Esophagus mucosa (tissue), 1 donor: ENCODE results near the gene ELAVL1. TPM values are rescaled to one million over a fixed set of nuclear protein-coding genes. Genes with fewer than 3 reads are reported as not detected.
A peak's percentile ranks its signal among the peaks of the same experiment; 100 is the strongest.

ENCODE experiments used
- ATAC-seq: fragments of 200-7000 bp; cut with Tn5 transposase; one replicate; pipeline ENCODE4 v1.9.1; 2020
- total RNA-seq: library from RNA; stranded (reverse); gene quantifications from one replicate; pipeline ENCODE4 v1.2.4, GENCODE V29; 2023
- donor health status: DM: yes; HTN: yes; CAD: no.

Gene ELAVL1
- total RNA-seq, 1 donor from 2014 or later = 48.7 TPM

DNA sequence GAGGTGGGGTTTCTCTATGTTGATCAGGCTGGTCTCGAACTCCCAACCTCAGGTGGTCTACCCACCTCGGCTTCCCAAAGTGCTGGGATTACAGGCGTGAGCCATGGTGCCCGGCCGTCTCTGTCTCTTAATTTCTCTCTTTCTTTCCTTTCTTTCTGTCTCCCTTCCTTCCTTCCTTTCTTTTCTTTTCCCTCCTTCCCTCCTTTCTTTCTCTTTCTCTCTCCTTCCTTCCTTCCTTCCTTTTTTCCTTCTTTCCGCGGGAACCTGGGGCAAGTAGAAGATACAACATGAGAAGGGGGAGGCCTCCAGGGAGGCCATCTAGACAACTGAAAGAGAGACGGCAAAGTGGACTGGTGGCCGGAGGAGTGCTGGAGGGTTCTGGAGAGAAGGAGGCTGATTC lies 15.2 kb upstream of the ELAVL1 start:
- ATAC-seq = no peak

DNA sequence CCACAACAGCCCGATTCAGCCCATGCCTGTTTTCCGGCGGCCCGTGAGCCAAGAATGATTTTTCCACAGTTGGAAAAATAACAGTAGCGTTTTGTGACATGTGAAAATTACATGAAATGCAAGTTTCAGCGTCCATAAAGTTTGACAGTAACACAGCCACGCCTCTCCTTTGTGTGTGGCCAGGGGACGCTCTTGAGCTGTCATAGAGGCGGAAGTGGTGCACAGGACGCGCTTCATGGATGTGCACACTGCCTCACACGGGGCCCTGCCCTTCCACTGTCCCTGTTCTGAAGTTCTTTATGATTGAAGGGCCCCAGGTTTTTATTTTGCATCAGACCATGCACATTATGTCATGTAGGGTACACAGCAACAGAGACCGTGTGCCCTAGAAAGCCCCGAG lies 12.4 kb upstream of the ELAVL1 start:
- ATAC-seq = peak; percentile 48

DNA sequence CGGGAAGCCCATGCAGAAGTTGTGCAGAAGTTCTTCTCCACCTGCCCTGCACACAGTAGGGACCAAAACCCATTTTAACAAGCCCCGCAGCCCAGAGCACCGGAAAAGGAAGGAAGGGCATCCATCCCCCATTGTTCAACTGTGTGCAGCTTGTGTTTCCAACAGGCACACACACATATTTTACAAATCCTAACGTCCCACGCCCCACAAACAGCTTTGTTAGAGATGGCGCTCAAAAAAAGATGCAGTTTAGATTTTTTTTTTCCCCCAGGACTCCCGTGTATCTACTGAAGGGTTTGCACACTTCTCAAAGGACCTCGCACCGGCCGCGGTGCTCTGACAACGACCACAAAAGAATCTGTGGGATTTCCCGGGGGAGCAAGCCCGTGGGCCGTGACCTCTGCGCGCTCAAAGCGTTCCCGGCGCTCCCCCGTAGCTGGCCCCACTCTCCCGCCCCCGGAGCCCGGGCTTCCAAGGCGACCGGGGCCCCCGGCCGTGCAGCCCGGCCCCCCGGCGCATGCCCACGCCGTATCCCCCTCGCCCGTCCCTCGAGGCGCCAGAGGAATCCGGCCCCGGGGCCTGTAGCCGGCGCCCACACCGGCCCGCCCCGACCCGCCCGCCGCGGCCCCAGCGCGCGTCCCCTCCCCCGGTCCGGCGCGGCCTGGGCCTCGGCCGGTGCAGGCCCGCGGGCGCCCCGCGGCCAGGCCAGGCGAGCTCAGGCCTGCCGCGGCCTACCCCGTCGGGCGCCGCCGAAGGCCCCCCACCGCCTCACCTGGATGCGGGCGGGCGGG lies 523 bp downstream of the ELAVL1 start:
- ATAC-seq = peak; percentile 9

DNA sequence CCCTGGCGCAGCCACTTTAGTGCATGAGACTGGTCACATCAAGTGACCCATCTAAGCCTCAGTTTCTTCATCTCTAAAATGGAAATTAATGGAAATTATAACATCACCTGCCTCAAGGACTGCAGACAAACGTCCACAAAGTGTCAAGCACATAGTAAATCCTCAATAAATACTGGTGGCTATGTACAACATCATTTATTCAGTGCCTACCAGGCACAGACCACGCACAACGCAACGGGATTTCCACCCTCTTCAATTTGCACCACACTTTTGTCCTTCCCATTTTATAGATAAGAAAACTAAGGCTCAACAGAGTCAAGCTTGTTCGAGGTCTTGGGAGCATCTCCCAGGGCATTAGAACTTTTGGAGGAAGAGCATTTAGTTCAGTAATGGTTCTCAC lies 1.4 kb downstream of the ELAVL1 start:
- no peak for ATAC-seq

DNA sequence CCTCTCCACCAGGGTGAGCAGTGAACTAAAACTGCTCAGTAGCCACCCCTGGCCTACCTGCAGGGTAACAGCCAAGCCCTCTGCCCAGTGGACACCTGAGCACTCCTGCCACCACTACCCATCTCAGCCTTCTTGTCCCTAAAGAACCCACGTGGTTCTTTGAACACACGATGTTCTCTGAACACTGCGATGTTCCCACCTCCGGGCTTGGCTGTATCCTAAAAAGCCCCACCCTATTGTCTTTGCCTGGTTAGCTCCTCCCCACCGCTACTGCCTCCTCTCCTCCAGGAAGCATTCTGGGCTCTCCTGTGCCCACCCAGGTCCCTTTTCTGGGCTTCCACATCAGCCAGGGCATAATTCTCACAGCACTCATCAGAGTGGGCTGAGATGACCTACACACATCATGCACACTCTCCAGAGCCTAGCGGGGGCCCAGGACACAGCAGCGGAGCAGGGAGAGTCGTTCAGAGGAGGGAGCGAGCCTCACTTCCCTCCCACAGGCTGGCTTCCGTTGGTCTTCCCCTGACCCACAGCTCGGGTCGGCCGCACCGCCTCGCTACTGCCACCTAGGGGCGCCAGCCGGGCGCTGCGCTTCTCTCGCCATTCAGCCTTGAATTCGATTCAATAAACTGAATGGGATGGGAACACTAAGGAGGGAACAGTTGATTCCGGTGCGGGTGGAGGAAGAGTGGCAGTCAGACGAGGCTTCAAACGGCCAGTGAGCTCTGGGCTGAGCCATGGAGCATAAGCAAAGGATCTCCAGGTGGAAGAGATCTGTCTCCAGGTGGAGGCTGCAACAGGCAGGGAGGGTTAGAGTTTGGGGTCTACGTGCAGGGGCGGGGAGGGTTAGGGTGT lies 3.2 kb downstream of the ELAVL1 start:
- peak; percentile 65 for ATAC-seq

DNA sequence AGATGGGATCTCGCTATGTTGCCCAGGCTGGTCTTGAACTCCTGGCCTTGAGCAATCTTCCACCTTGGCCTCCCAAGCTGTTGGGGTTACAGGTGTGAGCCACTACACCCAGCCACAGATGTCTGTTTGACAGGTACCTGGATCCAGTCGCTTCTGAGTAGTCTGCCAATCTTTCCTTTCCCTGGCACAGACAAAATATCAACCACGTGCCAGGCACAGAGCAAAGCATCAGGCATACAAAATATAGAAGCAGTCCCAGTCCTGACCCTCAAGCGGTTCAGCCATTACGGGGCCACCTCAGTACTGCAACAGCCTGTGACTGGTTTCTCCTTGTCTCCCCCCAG lies 3.8 kb downstream of the ELAVL1 start:
- no peak for ATAC-seq

DNA sequence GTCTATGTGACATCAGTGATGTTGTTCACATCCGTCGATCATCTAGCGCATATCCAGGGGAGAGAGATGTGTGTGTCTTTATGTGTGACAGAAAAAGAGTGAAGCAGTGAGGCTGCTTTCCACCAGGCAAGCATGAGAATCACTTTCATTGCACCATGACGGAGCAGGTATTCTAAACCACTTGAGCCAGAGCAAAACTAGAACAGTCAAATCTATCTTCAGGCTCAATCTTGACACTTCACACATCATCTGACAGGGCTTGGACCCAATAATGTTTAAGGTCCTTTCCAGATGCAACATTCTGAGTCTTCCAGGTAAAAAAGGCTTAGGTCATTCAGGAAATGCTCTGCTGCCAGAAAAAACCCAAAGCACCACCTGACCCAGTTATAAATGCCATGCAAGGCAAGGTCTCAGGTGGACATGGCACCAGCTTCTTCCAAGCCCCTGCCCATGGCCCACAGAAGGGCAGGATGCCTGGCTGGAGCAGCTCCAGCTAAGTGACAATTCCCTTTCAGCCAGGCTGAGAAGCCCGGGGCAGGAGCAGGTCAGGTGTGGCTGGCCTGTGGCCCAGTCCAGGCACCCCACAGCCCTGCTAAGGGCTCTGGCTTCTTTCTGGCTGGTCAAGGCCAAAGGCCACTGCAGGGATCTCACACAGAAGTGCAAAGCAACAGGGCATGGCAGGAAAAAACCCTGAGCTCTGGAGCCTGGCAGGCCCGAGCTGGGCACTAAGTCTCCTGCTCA lies 5.0 kb downstream of the ELAVL1 start:
- no peak for ATAC-seq

DNA sequence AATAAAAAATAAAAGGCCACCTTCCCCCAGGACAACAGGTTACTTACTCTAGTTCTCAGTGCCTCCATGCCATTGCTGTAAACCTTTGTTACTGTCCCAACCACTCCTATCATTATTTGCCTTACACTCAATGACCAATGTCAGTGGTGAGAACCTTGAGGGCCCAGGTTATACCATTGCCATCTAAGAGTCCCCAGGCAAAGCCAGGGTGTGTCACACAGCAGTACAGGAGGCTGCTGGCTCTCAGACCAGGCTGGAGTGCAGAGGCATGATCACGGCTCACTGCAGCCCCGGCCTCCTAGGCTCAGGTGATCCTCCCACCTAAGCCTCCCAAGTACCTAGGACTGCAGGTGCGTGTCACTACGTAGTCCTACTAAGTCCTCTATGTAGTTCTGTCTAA lies 6.1 kb downstream of the ELAVL1 start:
- ATAC-seq = no peak

DNA sequence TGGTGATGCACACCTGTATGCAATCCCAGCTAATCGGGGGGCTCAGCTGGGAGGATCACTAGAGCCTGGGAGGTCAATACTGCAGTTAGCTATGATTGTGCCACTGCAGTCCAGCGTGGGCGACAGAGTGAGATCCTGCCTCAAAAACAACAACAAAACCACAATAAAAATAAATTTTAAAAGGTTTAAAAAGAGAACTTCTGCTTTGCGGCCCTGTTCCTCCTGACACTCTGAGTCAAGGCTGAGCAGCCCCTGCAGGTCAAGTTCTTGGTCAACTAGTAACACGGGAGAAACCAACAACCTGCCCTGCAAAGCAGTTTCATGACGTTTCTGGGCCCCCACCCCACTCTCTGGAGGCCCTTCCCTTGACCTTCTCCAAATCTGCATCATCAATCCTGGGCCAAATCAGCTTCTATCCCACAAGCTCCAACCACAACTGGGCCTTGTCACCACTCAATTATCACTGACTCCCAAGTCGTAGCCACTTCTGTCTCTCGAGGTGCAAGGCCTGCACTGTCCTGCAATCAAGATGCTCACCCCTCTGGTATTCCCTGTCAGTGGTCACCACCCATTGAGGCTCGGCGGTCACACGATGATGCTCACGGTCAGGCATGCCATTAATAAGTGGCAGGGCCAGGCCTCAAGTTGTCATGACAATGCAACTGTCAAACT lies 7.5 kb downstream of the ELAVL1 start:
- ATAC-seq = no peak

DNA sequence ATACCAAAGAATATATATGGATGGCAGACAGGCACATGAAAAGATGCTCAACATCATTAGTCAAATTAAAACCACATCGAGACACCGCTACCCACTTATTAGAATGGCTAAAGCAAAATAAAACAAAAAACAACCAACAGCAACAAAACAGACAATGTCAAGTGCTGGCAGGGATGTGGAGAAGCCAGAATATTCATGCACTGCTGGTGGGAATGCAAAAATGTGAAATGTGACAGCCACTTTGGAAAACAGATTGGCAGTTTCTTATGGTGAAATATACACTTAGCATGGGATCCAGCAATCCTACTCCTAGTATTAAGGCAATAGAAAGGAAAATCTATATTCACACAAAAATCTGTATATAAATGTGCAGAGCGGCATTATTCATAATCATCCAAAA lies 8.6 kb downstream of the ELAVL1 start:
- ATAC-seq = no peak

DNA sequence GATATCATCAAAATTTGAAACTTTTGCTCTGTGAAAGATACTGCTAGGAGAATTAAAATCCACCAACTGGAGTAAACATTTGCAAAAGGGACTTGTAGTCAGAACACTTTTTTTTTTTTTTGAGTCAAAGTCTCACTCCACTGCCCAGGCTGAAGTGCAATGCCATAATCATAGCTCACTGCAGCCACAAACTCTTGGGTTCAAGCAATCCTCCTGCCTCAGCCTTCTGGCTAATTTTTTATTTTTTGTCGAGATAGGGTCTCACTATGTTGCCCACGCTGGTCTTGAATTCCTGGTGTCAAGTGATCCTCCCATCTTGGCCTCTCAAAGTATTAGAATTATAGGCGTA lies 9.7 kb downstream of the ELAVL1 start:
- ATAC-seq = no peak

DNA sequence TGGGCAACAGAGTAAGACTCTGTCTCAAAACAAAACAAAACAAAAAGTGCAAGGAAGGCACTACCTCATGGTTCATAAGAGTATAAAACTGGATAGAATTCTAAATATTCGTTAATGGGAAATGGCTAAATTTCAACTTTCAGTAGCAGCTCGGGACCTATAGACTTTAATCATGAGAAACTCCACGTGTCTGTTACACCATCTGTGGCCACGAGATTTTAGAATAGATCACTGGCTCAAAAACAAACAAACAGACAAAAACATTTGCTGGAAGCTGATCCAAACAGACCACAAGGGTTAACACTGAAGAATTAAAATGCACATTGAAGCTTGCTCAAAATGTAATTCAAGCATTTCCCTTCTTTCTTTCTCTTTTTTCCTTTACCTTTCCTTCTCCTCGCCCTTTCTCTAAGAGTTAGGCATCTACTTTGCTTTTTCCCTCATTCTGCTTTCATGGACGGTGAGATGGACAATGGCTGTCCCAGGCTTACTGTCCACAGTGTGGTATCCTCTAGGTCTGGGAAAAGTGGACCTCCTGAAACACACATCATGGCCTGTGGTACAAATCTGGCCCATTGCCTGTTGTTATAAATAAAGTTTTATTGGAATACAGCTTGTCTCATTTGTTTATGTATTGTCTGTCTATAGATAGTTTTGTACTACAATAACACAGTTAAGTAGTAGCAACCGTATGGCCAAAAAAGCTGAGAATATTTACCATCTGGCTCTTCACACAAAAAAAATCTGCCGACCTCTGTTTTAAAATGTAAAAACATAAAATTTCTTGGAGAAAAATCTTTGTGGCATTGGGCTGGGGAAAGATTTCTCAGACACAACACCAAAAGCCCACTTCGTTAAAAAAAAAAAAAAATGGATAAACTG lies 10.3 kb downstream of the ELAVL1 start:
- no peak for ATAC-seq

DNA sequence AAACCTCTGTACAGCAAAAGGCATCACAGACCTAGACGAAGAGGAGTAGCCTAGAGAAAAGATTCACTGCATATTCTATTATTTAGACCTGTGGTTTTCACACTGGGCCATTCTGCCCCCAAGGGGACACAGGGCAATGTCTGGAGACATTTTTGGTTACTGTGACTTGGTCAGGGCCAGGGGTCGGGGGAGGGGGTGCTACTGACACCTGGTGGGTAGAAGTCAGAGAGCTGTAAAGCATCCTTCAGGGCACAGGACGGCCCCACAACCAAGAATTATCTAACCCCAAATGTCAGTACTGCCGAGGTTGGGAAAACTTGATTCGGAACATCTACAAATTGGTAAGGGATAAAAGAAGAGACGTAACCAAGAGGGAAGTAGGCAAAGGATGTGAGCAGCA lies 11.3 kb downstream of the ELAVL1 start:
- ATAC-seq = no peak

DNA sequence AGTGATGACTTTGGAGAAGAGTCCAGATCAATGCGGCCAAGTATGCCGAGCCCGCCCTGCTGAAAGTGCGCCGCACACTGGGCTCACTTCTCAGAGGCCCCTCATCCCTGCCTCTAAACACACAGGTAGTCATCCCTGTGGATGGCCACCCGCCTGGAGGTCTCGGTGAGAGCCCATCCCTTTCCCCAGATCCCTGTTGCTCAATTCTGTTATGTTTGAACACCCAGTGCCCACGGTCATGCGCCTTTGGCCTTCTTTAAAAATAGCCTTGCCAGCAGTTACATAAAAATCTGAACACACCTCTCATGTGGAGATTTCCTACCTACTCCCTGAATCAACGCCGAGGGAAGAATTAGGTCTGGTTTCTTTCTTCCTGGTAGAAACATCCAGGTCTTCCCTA lies 11.9 kb downstream of the ELAVL1 start:
- no peak for ATAC-seq

DNA sequence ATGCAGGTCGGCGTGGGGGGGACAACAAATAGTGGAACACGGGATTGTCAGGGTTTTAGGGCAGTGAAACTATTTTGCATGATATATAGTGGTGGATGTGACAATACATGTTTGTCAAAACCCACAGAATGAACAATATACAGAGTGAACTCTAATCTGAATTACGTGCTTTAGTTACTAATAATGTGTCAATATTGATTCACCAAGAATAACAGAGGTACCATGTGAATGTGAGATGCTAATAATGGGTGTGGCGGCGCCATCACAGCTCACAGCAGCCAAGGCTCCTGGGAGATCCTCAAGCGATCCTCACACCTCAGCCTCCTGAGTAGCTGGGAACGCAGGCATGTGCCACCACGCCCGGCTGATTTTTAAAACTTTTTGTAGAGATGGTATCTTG lies 12.9 kb downstream of the ELAVL1 start:
- no peak for ATAC-seq

DNA sequence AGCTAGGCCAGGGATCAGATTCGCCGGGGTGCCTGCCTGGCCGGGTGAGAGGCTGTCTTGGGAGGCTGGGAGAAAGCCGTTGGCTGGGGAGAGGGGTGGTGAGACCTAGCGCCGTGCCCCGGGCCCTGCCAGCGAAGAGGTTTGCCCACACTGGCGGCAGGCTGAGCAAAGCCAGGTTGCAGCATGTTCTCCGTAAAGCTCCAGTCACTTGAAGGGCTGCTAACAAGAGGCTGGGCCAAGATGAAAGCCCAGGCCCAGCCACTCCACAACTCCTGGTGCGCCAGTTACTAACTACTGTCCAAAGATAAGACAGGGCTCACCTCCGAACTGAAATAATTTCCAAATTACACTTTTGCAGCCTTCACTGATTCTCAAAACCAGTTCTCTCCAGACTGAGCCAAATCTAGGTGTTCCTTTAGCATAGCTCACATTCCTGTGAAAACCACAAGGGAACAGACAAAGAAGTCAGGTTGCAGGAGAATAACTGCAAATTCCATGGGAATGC lies 16.3 kb downstream of the ELAVL1 start:
- no peak for ATAC-seq

DNA sequence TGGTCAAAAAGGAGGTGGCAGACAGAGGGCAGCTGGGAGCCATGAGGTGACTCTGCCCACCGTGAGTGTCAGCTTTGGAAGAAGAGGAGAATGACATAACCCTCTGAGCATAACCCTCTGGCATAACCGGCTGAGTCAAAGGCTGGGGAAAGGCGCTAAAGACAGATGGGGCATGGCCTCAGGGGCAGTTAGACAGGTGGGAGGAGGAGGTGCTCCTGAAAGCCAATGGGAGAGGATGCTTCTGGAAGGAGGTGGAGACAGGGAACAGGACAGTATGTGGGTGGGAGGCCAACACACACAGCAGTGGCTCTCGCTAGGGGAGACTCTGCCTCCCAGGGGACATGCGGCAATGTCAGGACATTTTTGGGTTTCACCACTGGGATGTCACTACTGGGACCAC lies 17.1 kb downstream of the ELAVL1 start:
- peak; percentile 66 for ATAC-seq

DNA sequence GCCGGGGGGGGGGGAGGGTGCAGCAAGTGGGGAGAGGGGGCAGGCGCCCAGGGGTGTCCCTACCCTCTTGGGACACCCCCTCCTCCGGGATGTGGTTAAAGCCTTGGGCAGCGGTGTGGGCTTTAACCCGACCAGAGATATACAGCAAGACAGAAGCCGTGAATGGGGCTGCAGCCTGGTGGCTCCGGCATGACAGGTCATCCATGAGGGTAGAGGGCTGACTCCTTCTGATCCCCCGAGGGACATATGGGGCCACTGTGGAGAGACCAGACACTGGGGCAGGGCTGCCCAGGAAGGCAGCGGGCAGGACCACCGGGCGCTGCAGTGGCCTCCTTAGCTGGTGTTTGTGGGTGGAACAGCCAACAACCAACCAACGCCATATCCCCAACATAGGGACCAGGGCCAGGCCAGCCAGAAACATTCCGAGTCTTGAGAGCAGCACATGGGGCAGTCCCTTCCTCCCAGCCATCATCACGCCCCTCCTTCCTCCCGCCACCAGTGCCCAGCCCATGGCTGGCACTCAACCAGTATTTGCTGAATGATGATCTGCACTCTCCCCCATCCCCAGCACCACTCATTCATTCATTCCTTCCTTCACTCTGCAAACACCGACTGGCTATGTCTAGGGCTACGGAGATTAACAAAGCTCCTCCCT lies 18.2 kb downstream of the ELAVL1 start:
- no peak for ATAC-seq

DNA sequence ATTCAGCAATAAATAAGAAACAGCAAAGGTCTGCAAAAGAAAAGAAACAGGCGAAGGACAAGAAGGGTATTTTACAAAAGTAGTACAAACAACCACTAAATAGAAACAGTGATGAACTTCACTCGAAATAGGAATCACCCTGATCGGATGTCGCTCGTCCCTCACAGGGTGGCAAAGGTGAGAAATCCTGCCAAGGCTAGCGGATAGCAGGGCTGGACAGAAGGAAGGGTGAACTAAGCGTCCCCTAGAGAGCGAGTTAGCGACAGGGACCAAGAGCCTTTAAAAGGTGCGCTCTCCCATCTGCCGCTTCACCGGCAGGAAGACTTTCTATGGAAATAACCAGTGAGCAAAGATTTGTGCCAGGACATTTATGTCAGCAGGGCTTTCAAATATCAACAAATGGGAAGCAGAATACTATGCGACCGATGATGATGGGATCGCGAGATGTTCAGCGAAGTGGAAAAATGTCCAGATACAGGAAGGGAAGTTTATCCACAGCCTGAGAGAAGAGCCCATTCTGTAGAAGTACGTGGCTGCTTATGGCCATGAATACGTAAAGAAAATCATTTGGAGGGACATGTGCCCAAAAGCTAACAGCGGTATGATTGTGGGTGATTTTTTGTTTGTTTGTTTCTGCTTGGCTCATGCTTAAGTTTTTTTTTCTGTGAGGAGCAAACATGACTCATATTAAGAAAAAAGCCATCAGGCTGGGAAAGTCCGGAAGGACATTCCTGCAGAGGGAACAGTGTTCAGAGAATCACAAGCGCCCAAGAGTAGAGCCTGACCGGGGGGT lies 18.9 kb downstream of the ELAVL1 start:
- no peak for ATAC-seq

DNA sequence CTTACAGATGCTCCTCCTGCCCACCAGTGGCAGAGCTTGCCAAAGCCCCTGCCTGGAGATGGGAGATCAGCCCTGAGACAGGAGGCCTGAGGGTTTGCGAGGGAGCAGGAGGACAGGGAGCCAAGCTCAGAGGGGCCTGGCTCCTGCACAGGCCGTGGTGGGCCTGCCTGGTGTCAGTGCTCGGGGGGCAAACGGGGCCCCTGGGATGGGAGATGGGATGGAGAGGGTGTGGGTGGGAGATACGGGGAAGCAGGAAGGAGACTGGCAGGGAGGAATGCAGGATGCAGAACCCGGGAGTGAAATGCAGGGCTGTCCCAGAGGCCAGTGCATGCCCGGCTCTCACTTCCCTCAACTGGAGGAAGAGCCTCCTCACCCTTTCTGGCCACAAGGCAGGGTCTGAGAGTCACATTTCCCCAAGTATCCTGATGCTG lies 19.9 kb downstream of the ELAVL1 start:
- ATAC-seq = no peak
